Measurements from ENCODE around the gene FUZ. TPM values are rescaled to one million over a fixed set of nuclear protein-coding genes. Genes with fewer than 3 reads are reported as not detected.

The FUZ gene
- polyA plus RNA-seq, 1 donor, result 18.4 TPM

DNA sequence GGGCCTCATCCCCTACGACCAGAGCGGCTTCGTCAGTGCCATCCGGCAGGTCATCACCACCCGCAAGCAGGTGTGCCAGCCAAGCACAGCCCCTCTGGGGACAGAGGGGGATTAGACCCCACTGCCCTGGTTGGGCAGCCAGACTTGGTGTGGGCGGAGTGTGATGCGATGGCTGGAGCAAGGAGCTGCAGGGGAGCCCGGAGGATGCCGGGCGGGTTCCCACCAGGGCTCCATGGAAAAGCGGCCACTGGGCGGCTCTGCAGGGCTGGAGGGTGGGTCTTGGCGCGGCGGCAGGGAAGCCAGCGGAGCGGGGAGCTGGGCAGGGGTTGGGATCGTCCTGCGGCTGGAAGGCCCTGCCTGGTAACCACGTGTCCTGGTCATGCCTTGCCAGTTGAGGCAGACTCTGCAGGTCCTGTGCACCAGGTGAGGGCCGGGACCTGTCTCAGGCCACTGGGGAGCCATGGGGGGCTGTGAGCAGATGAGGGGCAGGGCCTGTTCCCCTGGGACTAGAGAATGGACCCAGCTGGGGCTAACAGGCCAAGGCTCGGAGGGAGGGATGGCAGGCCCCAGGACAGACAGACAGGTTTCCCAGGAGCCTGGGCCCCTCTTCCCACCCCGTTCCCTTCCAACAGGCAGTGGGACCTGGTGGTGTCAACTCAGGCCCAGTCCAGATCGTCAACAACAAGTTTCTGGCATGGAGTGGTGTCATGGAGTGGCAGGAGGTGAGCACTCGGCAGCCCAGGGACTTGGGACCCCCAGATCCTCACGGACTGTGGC, 44.2 kb upstream of the FUZ start:
- Histone ChIP-seq H3K27me3 (ENCODE audit: control insufficient read depth, insufficient read depth, low read length) (no peaks in the 10 kb centered on the region), H3K9me3 (ENCODE audit: control insufficient read depth, low read depth, low read length) (no peaks in the 10 kb centered on the region), H3K4me3 (ENCODE audit: low read length) (no peak overlapping the region), H3K36me3 (ENCODE audit: control insufficient read depth, insufficient read depth, low read length) (peaks cover 68% of the 10 kb centered on the region), H3K27ac (ENCODE audit: low read length) (no peak overlapping the region), H3K4me1 (ENCODE audit: control insufficient read depth, insufficient read depth, low read length) (peaks cover 6% of the 10 kb centered on the region)
- WGBS (ENCODE audit: insufficient coverage, low lambda C conversion rate), result no CpG with 5 or more reads among the region's 26 CpGs
- no peak for DNase-seq

DNA sequence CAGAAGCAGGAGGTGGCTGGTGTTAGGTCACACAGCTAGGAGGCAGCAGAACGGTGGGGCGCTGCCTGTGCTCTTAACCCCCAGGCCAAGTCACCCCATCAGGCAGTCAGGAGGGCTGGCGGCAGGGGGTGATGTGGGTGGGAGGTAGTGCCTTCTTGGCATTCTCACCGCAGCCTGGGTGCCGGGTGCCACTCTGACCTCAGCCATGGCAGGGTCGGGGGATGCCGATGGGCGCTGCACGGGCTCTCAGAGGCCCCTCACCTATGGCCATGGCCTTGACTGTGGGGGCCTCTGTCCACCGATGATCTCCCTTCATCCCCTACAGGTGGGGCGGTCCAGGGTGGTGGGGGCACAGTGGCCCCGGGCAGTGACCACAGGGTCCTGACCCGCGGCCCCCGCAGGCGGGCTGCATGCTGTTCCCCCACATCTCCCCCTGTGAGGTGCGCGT, 43.5 kb upstream of the FUZ start:
- Histone ChIP-seq H3K9me3 (ENCODE audit: control insufficient read depth, low read depth, low read length) (no peaks in the 10 kb centered on the region), H3K27ac (ENCODE audit: low read length) (no peak overlapping the region), H3K4me1 (ENCODE audit: control insufficient read depth, insufficient read depth, low read length) (peaks cover 10% of the 10 kb centered on the region), H3K27me3 (ENCODE audit: control insufficient read depth, insufficient read depth, low read length) (no peaks in the 10 kb centered on the region), H3K4me3 (ENCODE audit: low read length) (no peak overlapping the region), H3K36me3 (ENCODE audit: control insufficient read depth, insufficient read depth, low read length) (peaks cover 64% of the 10 kb centered on the region)
- no peak for DNase-seq
- no CpG with 5 or more reads among the region's 18 CpGs for WGBS (ENCODE audit: insufficient coverage, low lambda C conversion rate)

- Histone ChIP-seq H3K4me3 (ENCODE audit: low read length) (no peak overlapping the region), H3K4me1 (ENCODE audit: control insufficient read depth, insufficient read depth, low read length) (peaks cover 10% of the 10 kb centered on the region), H3K27me3 (ENCODE audit: control insufficient read depth, insufficient read depth, low read length) (no peaks in the 10 kb centered on the region), H3K36me3 (ENCODE audit: control insufficient read depth, insufficient read depth, low read length) (peaks cover 60% of the 10 kb centered on the region), H3K9me3 (ENCODE audit: control insufficient read depth, low read depth, low read length) (no peaks in the 10 kb centered on the region), H3K27ac (ENCODE audit: low read length) (no peak overlapping the region)
- no CpG with 5 or more reads among the region's 21 CpGs for WGBS (ENCODE audit: insufficient coverage, low lambda C conversion rate)
- DNase-seq, result no peak
These were observed 42.8 kb upstream of the FUZ start for GRCh38 chr19:49855676-49856573.

DNA sequence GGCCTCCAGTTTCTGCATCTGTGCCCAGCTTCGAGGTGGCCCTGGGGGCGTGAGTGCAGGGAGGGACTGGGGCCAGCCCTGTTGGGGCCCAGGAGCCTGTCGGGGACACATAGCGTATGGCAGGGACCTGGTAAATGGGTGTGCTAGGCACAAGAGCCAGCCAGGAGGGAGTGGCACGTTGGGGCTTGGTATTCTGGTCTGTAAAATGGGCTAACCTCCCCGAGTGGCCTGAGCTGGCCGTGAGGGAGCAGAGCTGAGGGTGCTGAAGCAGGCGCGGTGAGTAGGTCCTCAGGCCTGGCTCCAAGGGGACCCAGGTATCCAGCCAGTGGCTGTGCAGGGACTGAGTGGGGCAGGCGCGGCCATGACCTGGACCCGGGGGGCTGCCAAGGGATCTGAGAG, 42.2 kb upstream of the FUZ start:
- no CpG with 5 or more reads among the region's 12 CpGs for WGBS (ENCODE audit: insufficient coverage, low lambda C conversion rate)

GRCh38 chr19:49854378-49855263, 41.5 kb upstream of the FUZ start:
- WGBS (ENCODE audit: insufficient coverage, low lambda C conversion rate), result no CpG with 5 or more reads among the region's 39 CpGs
- H3K4me1 ChIP-seq (ENCODE audit: control insufficient read depth, insufficient read depth, low read length), result peaks cover 10% of the 10 kb centered on the region
- no peak for DNase-seq
- peaks cover 47% of the 10 kb centered on the region for H3K36me3 ChIP-seq (ENCODE audit: control insufficient read depth, insufficient read depth, low read length)
- H3K27ac ChIP-seq (ENCODE audit: low read length), result no peak overlapping the region
- H3K4me3 ChIP-seq (ENCODE audit: low read length), result no peak overlapping the region
- no peaks in the 10 kb centered on the region for H3K27me3 ChIP-seq (ENCODE audit: control insufficient read depth, insufficient read depth, low read length)
- H3K9me3 ChIP-seq (ENCODE audit: control insufficient read depth, low read depth, low read length), result peaks cover 3% of the 10 kb centered on the region

More for the DNA sequence above, 42.2 kb upstream of the FUZ start:
- DNase-seq, result no peak
- peaks cover 53% of the 10 kb centered on the region for H3K36me3 ChIP-seq (ENCODE audit: control insufficient read depth, insufficient read depth, low read length)
- H3K9me3 ChIP-seq (ENCODE audit: control insufficient read depth, low read depth, low read length), result peaks cover 3% of the 10 kb centered on the region
- no peaks in the 10 kb centered on the region for H3K27me3 ChIP-seq (ENCODE audit: control insufficient read depth, insufficient read depth, low read length)
- peaks cover 10% of the 10 kb centered on the region for H3K4me1 ChIP-seq (ENCODE audit: control insufficient read depth, insufficient read depth, low read length)
- H3K27ac ChIP-seq (ENCODE audit: low read length), result no peak overlapping the region
- H3K4me3 ChIP-seq (ENCODE audit: low read length), result no peak overlapping the region

DNA sequence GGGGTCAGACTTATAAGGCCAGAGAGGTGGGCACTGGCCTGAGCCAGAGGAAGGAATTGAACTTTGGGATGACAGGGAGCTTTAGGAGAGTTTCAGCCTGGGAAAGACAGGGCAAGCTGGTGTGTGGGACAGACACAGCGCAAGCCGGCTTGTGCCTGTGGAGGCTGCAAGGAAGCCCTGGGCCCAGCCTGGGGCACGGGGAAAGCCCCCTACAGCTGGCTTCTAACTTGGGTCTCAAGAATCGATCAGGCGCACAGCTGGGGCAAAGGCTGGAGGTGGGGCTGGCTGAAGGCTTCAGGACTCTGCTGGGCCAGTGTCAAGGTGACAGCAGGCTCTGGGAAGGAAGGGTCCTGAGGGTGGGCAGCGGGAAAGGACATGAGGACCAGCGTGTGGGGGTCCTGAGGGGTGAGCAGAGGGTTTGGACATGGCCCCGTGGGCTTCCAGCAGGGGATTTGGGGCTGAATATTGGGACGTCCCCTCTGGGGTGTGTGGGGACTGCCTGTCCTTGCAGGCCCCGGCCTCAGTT, 40.8 kb upstream of the FUZ start:
- Histone ChIP-seq H3K4me3 (ENCODE audit: low read length) (no peak overlapping the region), H3K9me3 (ENCODE audit: control insufficient read depth, low read depth, low read length) (peaks cover 3% of the 10 kb centered on the region), H3K36me3 (ENCODE audit: control insufficient read depth, insufficient read depth, low read length) (peaks cover 44% of the 10 kb centered on the region), H3K4me1 (ENCODE audit: control insufficient read depth, insufficient read depth, low read length) (peaks cover 10% of the 10 kb centered on the region), H3K27me3 (ENCODE audit: control insufficient read depth, insufficient read depth, low read length) (no peaks in the 10 kb centered on the region), H3K27ac (ENCODE audit: low read length) (no peak overlapping the region)
- no peak for DNase-seq
- no CpG with 5 or more reads among the region's 10 CpGs for WGBS (ENCODE audit: insufficient coverage, low lambda C conversion rate)

- peaks cover 10% of the 10 kb centered on the region for H3K4me1 ChIP-seq (ENCODE audit: control insufficient read depth, insufficient read depth, low read length)
- H3K9me3 ChIP-seq (ENCODE audit: control insufficient read depth, low read depth, low read length), result peaks cover 3% of the 10 kb centered on the region
- no peak for DNase-seq
- H3K27ac ChIP-seq (ENCODE audit: low read length), result no peak overlapping the region
- H3K36me3 ChIP-seq (ENCODE audit: control insufficient read depth, insufficient read depth, low read length), result peaks cover 31% of the 10 kb centered on the region
- 82% methylated on average over 2 of the region's 14 CpGs for WGBS (ENCODE audit: insufficient coverage, low lambda C conversion rate)
- peak overlapping the region; percentile 60 for H3K4me3 ChIP-seq (ENCODE audit: low read length)
- no peaks in the 10 kb centered on the region for H3K27me3 ChIP-seq (ENCODE audit: control insufficient read depth, insufficient read depth, low read length)
These were observed 39.6 kb upstream of the FUZ start for GRCh38 chr19:49852631-49853126.

DNA sequence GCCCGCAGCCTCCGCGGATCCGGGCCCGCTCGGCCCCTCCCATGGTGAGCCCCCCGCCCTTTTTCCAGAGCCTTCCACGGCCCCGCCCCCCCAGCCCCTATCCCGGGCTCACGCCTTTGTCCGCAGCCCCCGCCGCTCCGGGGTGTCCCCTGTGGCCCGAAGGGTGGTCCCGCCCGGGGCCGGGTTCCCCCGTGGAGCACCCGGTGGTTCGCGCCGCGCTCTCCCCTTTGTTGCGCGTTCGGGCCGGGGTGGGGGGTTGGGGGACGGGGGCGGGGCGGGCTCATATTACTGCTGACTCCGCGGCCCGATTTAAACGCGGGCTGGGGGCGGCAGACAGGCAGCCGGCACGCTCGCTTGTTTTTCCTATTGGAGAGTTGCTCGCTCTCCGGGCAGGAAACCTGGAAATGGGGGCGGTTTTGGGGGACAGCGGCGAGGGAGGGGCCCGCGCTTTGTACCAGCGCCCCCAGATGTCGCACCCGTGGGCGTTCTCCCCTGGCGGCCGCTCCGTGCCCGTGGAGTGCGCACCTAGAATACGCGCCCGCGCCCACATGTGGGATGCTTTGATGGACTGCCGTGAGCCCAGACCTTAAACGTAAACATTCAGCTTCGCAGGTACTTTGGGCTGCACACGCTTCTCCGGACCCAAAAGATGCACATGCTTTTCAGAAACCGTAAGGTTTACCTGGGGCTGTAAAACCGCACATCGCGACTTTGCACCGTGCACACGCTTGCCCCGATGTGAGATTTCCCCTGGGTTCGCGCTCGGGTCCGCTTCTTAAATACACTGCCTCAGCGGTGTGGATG, 38.6 kb upstream of the FUZ start:
- no CpG with 5 or more reads among the region's 78 CpGs for WGBS (ENCODE audit: insufficient coverage, low lambda C conversion rate)
- Histone ChIP-seq H3K27ac (ENCODE audit: low read length) (no peak overlapping the region), H3K9me3 (ENCODE audit: control insufficient read depth, low read depth, low read length) (peaks cover 3% of the 10 kb centered on the region), H3K27me3 (ENCODE audit: control insufficient read depth, insufficient read depth, low read length) (no peaks in the 10 kb centered on the region), H3K4me3 (ENCODE audit: low read length) (peak overlapping the region; percentile 60), H3K36me3 (ENCODE audit: control insufficient read depth, insufficient read depth, low read length) (peaks cover 22% of the 10 kb centered on the region), H3K4me1 (ENCODE audit: control insufficient read depth, insufficient read depth, low read length) (peaks cover 10% of the 10 kb centered on the region)
- DNase-seq, result no peak
